Neural crest cell (in vitro differentiated cells): ENCODE measurements around the gene PDE6A. TPM values are rescaled to one million over a fixed set of nuclear protein-coding genes. Genes with fewer than 3 reads are reported as not detected.

Experiments
- DNase-seq: peaks from one replicate; pipeline ENCODE4 v3.0.0; 2021; ENCODE audit warnings: low read depth, mixed read lengths, low spot score
- H3K27ac Mint-ChIP-seq: one replicate; pipeline ENCODE4 v1.8.0; 2021; ENCODE audit warnings: mild to moderate bottlenecking, mixed read lengths; ENCODE audit not compliant: unreplicated experiment
- H3K27me3 Mint-ChIP-seq: 2 replicates; pipeline ENCODE4 v1.8.0; 2021; ENCODE audit warnings: low read depth, mild to moderate bottlenecking, mixed read lengths
- H3K36me3 Mint-ChIP-seq: 2 replicates; pipeline ENCODE4 v1.8.0; 2021; ENCODE audit warnings: low read depth, mild to moderate bottlenecking, mixed read lengths
- H3K4me1 Mint-ChIP-seq: 2 replicates; pipeline ENCODE4 v1.8.0; 2021; ENCODE audit warnings: mixed read lengths
- H3K4me3 Mint-ChIP-seq: one replicate; pipeline ENCODE4 v1.8.0; 2021; ENCODE audit warnings: mild to moderate bottlenecking, mixed read lengths
- H3K9me3 Mint-ChIP-seq: 2 replicates; pipeline ENCODE4 v1.8.0; 2021; ENCODE audit warnings: mixed read lengths
- CTCF ChIP-seq: fragments of 200-600 bp; sonication (generic); conservative IDR thresholded peaks from 2 replicates; pipeline ENCODE4 v1.5.0; 2021; ENCODE audit warnings: antibody characterized with exemption, mild to moderate bottlenecking
- total RNA-seq: library from RNA; stranded (reverse); gene quantifications from 2 replicates; pipeline ENCODE4 v1.2.1, GENCODE V29; 2021

The PDE6A gene
- total RNA-seq, 1 donor from 2014 or later: not detected

- H3K4me3 Mint-ChIP-seq: no peak overlapping the region
- H3K4me1 Mint-ChIP-seq: no peaks in the 10 kb centered on the region
- no peaks in the 10 kb centered on the region for H3K27me3 Mint-ChIP-seq
- H3K9me3 Mint-ChIP-seq: no peaks in the 10 kb centered on the region
- no peak for TF ChIP-seq CTCF
- DNase-seq: no peak
- no peak overlapping the region for H3K27ac Mint-ChIP-seq
- no peaks in the 10 kb centered on the region for H3K36me3 Mint-ChIP-seq
Measured at GRCh38 chr5:149981206-149981605, 36.6 kb upstream of the PDE6A start.

GRCh38 chr5:149979896-149980295 lies 35.3 kb upstream of the PDE6A start:
- Mint-ChIP-seq H3K4me1 (no peaks in the 10 kb centered on the region), H3K9me3 (no peaks in the 10 kb centered on the region), H3K36me3 (no peaks in the 10 kb centered on the region), H3K27ac (no peak overlapping the region), H3K27me3 (no peaks in the 10 kb centered on the region), H3K4me3 (no peak overlapping the region)
- TF ChIP-seq CTCF: no peak
- DNase-seq: no peak

- no peak overlapping the region for H3K4me3 Mint-ChIP-seq
- no peak for TF ChIP-seq CTCF
- H3K4me1 Mint-ChIP-seq: no peaks in the 10 kb centered on the region
- no peak for DNase-seq
- no peaks in the 10 kb centered on the region for H3K9me3 Mint-ChIP-seq
- peaks cover 4% of the 10 kb centered on the region for H3K36me3 Mint-ChIP-seq
- H3K27me3 Mint-ChIP-seq: no peaks in the 10 kb centered on the region
- H3K27ac Mint-ChIP-seq: no peak overlapping the region
Measured at GRCh38 chr5:149975409-149975808, 30.8 kb upstream of the PDE6A start.

- H3K27ac Mint-ChIP-seq: no peak overlapping the region
- H3K4me1 Mint-ChIP-seq: no peaks in the 10 kb centered on the region
- no peaks in the 10 kb centered on the region for H3K9me3 Mint-ChIP-seq
- no peak for TF ChIP-seq CTCF
- DNase-seq: no peak
- H3K36me3 Mint-ChIP-seq: peaks cover 4% of the 10 kb centered on the region
- H3K4me3 Mint-ChIP-seq: no peak overlapping the region
- no peaks in the 10 kb centered on the region for H3K27me3 Mint-ChIP-seq
Measured at GRCh38 chr5:149969181-149969930, 24.8 kb upstream of the PDE6A start.

- TF ChIP-seq CTCF: no peak
- no peaks in the 10 kb centered on the region for H3K9me3 Mint-ChIP-seq
- H3K27ac Mint-ChIP-seq: no peak overlapping the region
- no peak overlapping the region for H3K4me3 Mint-ChIP-seq
- peaks cover 1% of the 10 kb centered on the region for H3K36me3 Mint-ChIP-seq
- no peaks in the 10 kb centered on the region for H3K27me3 Mint-ChIP-seq
- no peak for DNase-seq
- H3K4me1 Mint-ChIP-seq: peaks cover 7% of the 10 kb centered on the region
Measured at GRCh38 chr5:149966946-149967345, 22.4 kb upstream of the PDE6A start.
